ENCODE data around the gene DLG2. TPM values are rescaled to one million over a fixed set of nuclear protein-coding genes. Genes with fewer than 3 reads are reported as not detected.

The DLG2 gene
- total and polyA plus RNA-seq, 2 of the 8 experiments (the other 6 are each of a cell fraction or from before 2014, with no cell fraction given) = 1.7 to 14.3 TPM

GRCh38 chr11:83927422-83927821 lies 1699.7 kb downstream of the DLG2 start (continued):
- TF ChIP-seq TAF7 (optimal IDR thresholded peaks at IDR 0.05; ENCODE audit: borderline replicate concordance, low read depth, low read length) (no peak), RXRA (IDR thresholded peaks at IDR 0.05; ENCODE audit: insufficient read depth, low read depth, low read length) (no peak)
